ENCODE results near the gene NFIB. TPM values are rescaled to one million over a fixed set of nuclear protein-coding genes. Genes with fewer than 3 reads are reported as not detected.

Gene NFIB
- total RNA-seq, 4 donors from 2014 or later: 85.3 to 173 (median 115) TPM

DNA sequence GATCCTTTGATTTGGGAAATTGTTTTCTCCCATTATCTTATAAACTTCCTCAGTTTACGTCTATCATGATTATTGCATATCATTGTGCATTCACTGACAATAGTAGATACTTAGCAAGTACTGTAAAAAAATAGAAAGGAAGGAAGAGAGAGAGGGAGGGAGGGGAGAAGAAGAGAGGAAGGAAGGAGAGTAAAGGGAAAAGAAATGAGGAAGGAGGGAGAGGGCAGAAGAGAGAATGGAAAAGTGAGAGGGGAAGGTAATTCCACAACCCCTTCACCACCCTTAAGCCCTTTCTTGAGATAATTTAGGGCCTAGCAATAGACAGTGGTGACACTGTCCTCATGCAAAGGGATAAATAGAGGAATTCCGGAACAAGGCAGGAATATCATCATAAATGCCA is 64.4 kb downstream of the NFIB start:
- TF ChIP-seq POLR2A (IDR thresholded peaks at IDR 0.05): no peak
- TF ChIP-seq, protein P1, sequence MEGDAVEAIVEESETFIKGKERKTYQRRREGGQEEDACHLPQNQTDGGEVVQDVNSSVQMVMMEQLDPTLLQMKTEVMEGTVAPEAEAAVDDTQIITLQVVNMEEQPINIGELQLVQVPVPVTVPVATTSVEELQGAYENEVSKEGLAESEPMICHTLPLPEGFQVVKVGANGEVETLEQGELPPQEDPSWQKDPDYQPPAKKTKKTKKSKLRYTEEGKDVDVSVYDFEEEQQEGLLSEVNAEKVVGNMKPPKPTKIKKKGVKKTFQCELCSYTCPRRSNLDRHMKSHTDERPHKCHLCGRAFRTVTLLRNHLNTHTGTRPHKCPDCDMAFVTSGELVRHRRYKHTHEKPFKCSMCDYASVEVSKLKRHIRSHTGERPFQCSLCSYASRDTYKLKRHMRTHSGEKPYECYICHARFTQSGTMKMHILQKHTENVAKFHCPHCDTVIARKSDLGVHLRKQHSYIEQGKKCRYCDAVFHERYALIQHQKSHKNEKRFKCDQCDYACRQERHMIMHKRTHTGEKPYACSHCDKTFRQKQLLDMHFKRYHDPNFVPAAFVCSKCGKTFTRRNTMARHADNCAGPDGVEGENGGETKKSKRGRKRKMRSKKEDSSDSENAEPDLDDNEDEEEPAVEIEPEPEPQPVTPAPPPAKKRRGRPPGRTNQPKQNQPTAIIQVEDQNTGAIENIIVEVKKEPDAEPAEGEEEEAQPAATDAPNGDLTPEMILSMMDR (IDR thresholded peaks at IDR 0.05): no peak
- no peaks in the 10 kb centered on the region for H3K4me1 ChIP-seq
- no peaks in the 10 kb centered on the region for H3K36me3 ChIP-seq
- no peaks in the 10 kb centered on the region for H3K9me3 ChIP-seq
- intact Hi-C loops (cut with DNase I; ENCODE audit: low total_unique reads): no loop called here
- no peak overlapping the region for H3K4me3 ChIP-seq
- no peak overlapping the region for H3K27ac ChIP-seq
- DNase-seq: no peak
- H3K27me3 ChIP-seq: no peaks in the 10 kb centered on the region

DNA sequence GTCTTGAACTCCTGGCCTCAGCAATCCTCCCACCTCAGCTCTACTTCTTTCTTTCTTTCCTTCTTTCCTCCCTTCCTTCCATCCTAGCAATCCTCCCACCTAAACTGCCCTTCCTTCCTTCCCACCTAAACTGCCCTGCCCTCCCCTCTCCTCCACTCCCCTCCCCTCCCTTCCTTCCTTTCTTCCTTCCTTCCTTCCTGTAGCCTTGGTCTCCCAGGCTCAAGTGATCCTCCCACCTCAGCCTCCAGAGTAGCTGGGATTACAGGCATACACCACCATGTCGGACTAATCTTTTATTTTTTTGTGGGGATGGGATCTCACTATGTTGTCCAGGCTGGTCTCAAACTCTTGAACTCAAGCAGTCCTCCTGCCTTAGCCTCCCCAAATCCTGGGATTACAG is 65.8 kb downstream of the NFIB start:
- Histone ChIP-seq H3K27me3 (no peaks in the 10 kb centered on the region), H3K4me3 (no peak overlapping the region), H3K9me3 (no peaks in the 10 kb centered on the region), H3K36me3 (no peaks in the 10 kb centered on the region), H3K27ac (no peak overlapping the region), H3K4me1 (no peaks in the 10 kb centered on the region)
- intact Hi-C loops (cut with DNase I; ENCODE audit: low total_unique reads): no loop called here
- TF ChIP-seq POLR2A (IDR thresholded peaks at IDR 0.05): no peak
- DNase-seq: no peak

DNA sequence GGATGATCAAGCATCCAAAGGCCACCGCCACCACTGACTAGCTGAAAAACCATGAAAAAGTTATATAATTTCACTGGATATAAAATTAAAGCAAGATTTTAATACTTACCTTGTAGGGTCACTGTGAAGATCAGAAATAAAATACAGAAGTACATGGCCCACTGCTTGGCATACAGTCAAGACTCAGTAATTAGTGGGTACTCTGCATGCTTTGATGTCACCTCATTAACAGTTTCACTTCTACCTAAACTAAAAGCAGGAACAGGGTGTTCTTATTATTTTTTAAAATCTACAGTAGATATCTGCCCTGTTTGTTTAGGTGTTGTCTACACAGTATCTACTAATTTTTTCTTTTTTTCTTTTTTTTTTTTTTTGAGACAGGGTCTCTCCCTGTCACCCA is 66.4 kb downstream of the NFIB start:
- no peak overlapping the region for H3K27ac ChIP-seq
- H3K4me1 ChIP-seq: no peaks in the 10 kb centered on the region

DNA sequence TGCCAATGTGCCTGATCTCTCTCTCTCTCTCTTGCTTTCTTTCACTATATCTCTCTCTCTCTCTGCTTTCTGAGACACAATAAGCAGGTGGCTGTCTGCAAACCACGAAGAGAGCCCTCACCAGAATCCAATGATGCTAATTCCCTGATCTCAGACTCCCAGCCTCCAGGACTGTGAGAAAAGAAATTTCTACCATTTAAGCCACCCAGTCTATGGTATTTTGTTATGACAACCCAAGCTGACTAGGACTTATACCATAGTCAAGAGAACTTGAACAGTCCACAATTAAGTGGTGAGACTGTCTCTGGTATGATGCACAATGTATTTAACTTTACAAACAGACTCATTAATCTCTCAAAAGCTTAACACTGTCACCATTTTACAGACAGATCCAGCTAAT is 67.0 kb downstream of the NFIB start:
- Histone ChIP-seq H3K4me1 (no peaks in the 10 kb centered on the region), H3K27me3 (no peaks in the 10 kb centered on the region), H3K36me3 (no peaks in the 10 kb centered on the region), H3K9me3 (no peaks in the 10 kb centered on the region), H3K27ac (no peak overlapping the region), H3K4me3 (no peak overlapping the region)
- no peak for DNase-seq
- TF ChIP-seq, protein P1 (IDR thresholded peaks at IDR 0.05): no peak
- no peak for TF ChIP-seq POLR2A (IDR thresholded peaks at IDR 0.05)
- intact Hi-C loops (cut with DNase I; ENCODE audit: low total_unique reads): no loop called here

More for the DNA sequence above, 66.4 kb downstream of the NFIB start:
- Histone ChIP-seq H3K4me3 (no peak overlapping the region), H3K27me3 (no peaks in the 10 kb centered on the region), H3K9me3 (no peaks in the 10 kb centered on the region), H3K36me3 (no peaks in the 10 kb centered on the region)
- DNase-seq: no peak
- intact Hi-C loops (cut with DNase I; ENCODE audit: low total_unique reads): no loop called here
- no peak for TF ChIP-seq POLR2A (IDR thresholded peaks at IDR 0.05)
- TF ChIP-seq, protein P1 (IDR thresholded peaks at IDR 0.05): no peak

DNA sequence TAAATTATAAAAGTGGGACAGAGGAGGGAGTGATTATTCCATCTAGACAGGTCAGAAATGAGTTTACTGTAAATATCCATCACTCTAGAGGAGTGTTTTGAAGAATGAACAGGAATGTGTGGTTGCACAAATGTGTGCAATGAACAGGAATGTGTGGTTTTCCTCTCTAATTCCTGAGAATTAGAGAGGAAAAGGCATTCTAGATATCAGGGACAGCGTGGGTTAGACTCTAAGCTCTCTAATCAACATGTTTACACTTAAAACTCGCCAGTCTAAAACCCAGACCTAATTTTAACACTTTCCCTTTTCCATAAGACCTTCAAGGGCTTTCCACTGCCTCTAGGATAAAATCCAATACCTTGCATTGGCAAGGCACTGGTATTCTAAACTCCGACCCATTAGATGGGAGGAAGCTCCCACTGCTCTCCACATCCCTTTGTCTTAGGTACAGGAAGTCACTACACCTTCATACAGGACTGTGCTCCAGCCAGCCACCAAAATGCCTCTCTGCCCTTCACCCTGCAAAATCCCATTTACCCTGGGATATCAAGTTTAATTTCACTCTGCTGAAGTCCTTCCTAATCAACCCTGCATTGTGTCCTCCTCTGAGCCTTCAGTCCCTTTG is 67.9 kb downstream of the NFIB start:
- Histone ChIP-seq H3K9me3 (no peaks in the 10 kb centered on the region), H3K27me3 (no peaks in the 10 kb centered on the region), H3K4me3 (no peak overlapping the region), H3K4me1 (no peaks in the 10 kb centered on the region), H3K36me3 (no peaks in the 10 kb centered on the region), H3K27ac (no peak overlapping the region)
- DNase-seq: no peak
- intact Hi-C loops (cut with DNase I; ENCODE audit: low total_unique reads): no loop called here
- no peak for TF ChIP-seq POLR2A (IDR thresholded peaks at IDR 0.05)
- TF ChIP-seq, protein P1 (IDR thresholded peaks at IDR 0.05): no peak

Measured in uterus (tissue), 4 donors.